Measurements from ENCODE around the gene VILL. TPM values are rescaled to one million over a fixed set of nuclear protein-coding genes. Genes with fewer than 3 reads are reported as not detected.
"Not testable (repeated sequence)": the region's sequence is repeated elsewhere in the genome, so short reads cannot be mapped to it uniquely, and the experiment has no call there.

VILL gene
- total RNA-seq, 4 donors from 2014 or later: 1.8 to 18.7 (median 6.3) TPM

DNA sequence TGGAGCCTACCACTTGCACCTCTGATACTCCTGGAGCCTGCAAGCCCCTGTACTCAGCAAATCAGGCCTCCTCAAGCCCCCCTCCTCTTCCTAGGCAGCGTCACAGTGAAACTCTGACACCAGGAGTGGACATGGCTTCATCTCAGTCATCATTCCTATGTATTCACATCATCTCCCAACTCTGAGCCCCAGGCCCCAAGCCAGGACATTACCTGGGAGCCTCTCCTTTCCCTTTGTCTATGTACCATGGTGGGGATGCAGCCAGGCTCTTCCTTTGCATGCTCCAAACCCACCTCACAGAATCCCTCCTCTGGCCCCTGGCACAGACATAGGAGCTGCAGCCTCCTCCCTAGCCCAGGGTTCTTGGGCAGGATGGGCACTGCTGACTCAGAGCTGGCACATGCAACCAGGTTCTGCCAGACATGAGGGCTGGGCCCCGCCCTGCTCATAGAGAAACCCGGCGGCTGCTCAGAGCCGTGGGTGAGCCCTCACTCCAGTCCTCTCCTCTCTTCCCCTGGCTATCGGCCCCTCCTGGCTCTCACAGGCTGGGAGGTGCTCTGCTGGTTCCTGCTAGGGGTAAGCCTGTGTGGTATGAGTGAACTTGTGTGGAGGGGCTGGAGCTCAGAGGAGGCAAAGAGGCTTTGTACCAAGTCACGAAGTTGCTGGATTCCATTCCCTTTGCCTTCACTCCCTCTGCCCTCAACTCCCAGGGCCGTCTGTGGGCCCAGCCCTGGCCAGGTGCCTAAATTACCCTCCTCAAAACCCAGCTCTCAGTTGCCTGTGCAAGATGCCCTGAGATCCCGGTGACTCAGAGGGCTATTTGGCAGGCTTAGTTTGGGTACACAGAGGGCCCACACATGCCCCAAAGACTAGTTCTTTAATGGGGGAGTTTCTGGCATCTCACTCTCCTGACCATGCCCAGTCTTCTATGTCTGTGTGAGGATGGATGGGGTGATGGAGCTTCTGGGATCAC lies 40.7 kb downstream of the VILL start:
- Histone ChIP-seq H3K9me3 (no peaks in the 10 kb centered on the region), H3K4me1 (no peaks in the 10 kb centered on the region), H3K27ac (peak overlapping the region; percentile 87 to 93), H3K36me3 (no peaks in the 10 kb centered on the region), H3K27me3 (no peaks in the 10 kb centered on the region), H3K4me3 (no peak overlapping the region)
- intact Hi-C loops (cut with DNase I; ENCODE audit: low total_unique reads): no loop called here
- no peak for TF ChIP-seq POLR2A (IDR thresholded peaks at IDR 0.05)
- TF ChIP-seq, protein P1, sequence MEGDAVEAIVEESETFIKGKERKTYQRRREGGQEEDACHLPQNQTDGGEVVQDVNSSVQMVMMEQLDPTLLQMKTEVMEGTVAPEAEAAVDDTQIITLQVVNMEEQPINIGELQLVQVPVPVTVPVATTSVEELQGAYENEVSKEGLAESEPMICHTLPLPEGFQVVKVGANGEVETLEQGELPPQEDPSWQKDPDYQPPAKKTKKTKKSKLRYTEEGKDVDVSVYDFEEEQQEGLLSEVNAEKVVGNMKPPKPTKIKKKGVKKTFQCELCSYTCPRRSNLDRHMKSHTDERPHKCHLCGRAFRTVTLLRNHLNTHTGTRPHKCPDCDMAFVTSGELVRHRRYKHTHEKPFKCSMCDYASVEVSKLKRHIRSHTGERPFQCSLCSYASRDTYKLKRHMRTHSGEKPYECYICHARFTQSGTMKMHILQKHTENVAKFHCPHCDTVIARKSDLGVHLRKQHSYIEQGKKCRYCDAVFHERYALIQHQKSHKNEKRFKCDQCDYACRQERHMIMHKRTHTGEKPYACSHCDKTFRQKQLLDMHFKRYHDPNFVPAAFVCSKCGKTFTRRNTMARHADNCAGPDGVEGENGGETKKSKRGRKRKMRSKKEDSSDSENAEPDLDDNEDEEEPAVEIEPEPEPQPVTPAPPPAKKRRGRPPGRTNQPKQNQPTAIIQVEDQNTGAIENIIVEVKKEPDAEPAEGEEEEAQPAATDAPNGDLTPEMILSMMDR (IDR thresholded peaks at IDR 0.05): no peak
- DNase-seq: peak in 1 of 2 donors; percentile 50

DNA sequence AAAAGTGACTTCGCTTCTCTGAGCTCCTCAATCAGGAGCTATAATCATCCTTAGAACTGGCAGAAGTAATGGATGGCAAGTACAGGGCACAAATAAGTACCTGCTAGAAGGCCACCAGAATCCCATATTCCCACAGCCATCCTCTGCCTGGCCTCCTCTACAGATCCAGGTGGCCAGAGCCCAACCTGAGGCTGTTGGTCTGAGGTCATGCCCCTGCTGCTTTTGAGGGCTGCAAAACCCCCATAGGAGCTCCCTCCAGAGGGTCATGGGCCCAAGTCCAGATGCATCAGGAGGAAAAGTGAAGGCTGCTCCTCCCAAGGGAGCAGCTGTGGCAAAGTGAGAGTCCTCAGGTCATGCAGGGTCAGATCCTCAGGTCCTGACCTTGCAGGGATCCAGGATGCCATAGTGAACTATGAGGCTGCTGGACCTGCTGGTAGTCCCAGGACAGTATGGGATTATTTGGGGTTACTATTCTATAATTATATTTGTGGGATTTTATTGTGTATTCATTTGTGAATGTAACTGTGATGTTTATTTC lies 41.8 kb downstream of the VILL start:
- intact Hi-C loops (cut with DNase I; ENCODE audit: low total_unique reads): no loop called here
- Histone ChIP-seq H3K27ac (no peak overlapping the region), H3K4me1 (no peaks in the 10 kb centered on the region), H3K9me3 (no peaks in the 10 kb centered on the region), H3K27me3 (no peaks in the 10 kb centered on the region), H3K4me3 (no peak overlapping the region), H3K36me3 (no peaks in the 10 kb centered on the region)
- DNase-seq: no peak
- TF ChIP-seq, protein P1 (IDR thresholded peaks at IDR 0.05): no peak
- TF ChIP-seq POLR2A (IDR thresholded peaks at IDR 0.05): no peak

DNA sequence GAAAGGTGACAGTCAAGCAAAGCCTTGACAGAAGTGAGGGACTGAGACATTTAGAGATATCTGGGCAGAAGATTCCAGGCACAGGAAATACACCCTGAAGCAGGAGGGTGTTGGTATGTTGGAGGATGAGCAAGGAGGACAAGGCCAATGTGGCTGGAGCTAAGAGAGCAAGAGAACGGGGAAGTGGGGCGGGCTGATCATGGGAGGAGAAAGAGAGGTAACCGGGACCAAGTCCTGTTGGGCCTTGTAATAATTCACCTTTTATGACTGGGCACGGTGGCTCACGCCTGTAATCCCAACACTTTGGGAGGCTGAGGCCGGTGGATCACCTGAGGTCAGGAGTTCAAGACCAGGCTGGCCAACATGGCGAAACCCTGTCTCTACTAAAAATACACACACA lies 43.0 kb downstream of the VILL start:
- not testable (repeated sequence) for H3K36me3 ChIP-seq

DNA sequence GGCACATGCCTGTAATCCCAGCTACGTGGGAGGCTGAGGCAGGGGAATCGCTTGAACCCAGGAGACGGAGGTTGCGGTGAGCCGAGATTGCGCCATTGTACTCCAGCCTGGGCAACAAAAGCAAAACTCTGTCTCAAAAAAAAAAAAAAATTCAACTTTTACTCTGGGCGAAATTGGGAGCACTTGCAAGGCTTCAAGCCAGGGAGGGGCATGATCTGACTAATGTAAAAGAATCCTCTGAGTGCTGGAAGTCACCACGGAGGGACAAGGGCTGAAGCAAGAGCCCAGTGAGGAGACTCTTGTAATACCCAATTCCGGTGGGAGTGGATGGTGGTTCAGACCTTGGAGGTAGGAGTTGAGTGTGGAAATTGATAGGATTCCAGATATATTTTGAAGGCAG lies 43.7 kb downstream of the VILL start:
- H3K36me3 ChIP-seq; H3K9me3 ChIP-seq; H3K27ac ChIP-seq; H3K4me1 ChIP-seq; DNase-seq; H3K4me3 ChIP-seq; intact Hi-C loops (cut with DNase I; ENCODE audit: low total_unique reads); H3K27me3 ChIP-seq: not testable (repeated sequence)

More for the DNA sequence above, 43.0 kb downstream of the VILL start:
- intact Hi-C loops (cut with DNase I; ENCODE audit: low total_unique reads); H3K4me1 ChIP-seq; H3K9me3 ChIP-seq; DNase-seq; H3K27ac ChIP-seq; H3K27me3 ChIP-seq; H3K4me3 ChIP-seq: not testable (repeated sequence)

DNA sequence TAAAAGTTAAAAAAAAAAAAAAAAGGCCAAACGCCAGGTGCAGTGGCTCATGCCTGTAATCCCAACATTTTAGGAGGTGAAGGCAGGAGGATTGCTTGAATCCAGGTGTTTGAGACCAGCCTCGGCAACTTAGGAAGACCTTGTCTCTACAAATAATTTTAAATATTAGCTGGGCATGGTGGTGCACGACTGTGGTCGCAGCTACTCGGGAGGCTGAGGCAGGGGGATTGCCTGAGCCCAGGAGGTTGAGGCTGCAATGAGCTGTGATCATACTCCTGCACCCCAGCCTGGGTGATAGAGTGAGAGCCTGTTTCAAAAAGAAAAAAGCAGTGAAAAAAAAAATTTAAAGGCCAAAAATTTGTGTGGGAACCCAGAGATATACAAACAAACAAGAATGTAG lies 45.7 kb downstream of the VILL start:
- DNase-seq: no peak
- Histone ChIP-seq H3K36me3 (no peaks in the 10 kb centered on the region), H3K4me1 (peaks cover 0 to 4% of the 10 kb centered on the region in 2 donors), H3K9me3 (no peaks in the 10 kb centered on the region), H3K27me3 (no peaks in the 10 kb centered on the region), H3K4me3 (no peak overlapping the region), H3K27ac (no peak overlapping the region)
- TF ChIP-seq, protein P1 (IDR thresholded peaks at IDR 0.05): no peak
- TF ChIP-seq POLR2A (IDR thresholded peaks at IDR 0.05): no peak
- intact Hi-C loops (cut with DNase I; ENCODE audit: low total_unique reads): no loop called here

DNA sequence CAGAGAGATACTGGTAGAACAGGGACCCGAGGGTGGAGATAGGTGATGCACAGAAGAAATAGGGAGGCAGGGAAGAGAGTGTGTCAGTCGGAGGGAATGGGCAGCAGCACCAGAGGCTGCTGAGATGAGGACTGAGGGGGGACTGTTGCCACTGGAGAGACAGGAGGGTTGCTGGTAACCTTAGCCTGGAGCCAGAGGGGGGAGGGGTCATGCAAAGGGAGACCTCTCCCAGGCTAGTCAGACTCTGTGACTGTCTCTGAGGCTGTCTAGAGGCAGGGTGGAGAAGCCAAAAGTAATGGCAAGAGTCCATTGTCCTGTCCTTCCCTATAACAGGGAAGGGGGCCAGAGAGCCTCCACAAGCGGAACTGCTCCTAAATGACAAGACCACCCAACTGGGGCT lies 46.3 kb downstream of the VILL start:
- no peak for DNase-seq
- no peaks in the 10 kb centered on the region for H3K9me3 ChIP-seq

More for the DNA sequence above, 46.3 kb downstream of the VILL start:
- Histone ChIP-seq H3K36me3 (no peaks in the 10 kb centered on the region), H3K4me3 (no peak overlapping the region), H3K4me1 (peaks cover 0 to 4% of the 10 kb centered on the region in 2 donors), H3K27me3 (no peaks in the 10 kb centered on the region), H3K27ac (no peak overlapping the region)
- intact Hi-C loops (cut with DNase I; ENCODE audit: low total_unique reads): no loop called here
- no peak for TF ChIP-seq POLR2A (IDR thresholded peaks at IDR 0.05)
- TF ChIP-seq, protein P1 (IDR thresholded peaks at IDR 0.05): no peak
